Amygdala (tissue), 56 donors: ENCODE data around the gene UFD1.

Experiments
- DNase-seq, 56 donors: peaks; one replicate each; lab custom pipeline; 2025; lab: John Stamatoyannopoulos, UW

The UFD1 gene

GRCh38 chr22:19478901-19479354, at the start of gene UFD1:
Gene UFD1, minus strand, starts transcription at chr22:19479193. Its CDS starts 108 bp downstream, at chr22:19479085.
- DNase-seq, result peak; percentile 12 to 87 (median 74)

- no peak for DNase-seq
Measured at GRCh38 chr22:19527861-19528417, 48.9 kb upstream of the UFD1 start.

- no peak for DNase-seq
Measured at GRCh38 chr22:19527321-19527721, 48.3 kb upstream of the UFD1 start.

- DNase-seq, result no peak
Measured at GRCh38 chr22:19526702-19527111, 47.7 kb upstream of the UFD1 start.

GRCh38 chr22:19526076-19526701, 47.2 kb upstream of the UFD1 start:
- DNase-seq, result no peak

GRCh38 chr22:19525666-19526065, 46.7 kb upstream of the UFD1 start:
- no peak for DNase-seq

- DNase-seq, result no peak
Measured at GRCh38 chr22:19525116-19525660, 46.2 kb upstream of the UFD1 start.

- DNase-seq, result peak in 3 of 56 donors; percentile 4 to 14 (median 13)
Measured at GRCh38 chr22:19524170-19525115, 45.5 kb upstream of the UFD1 start, which contains the start of gene CLDN5. Gene CLDN5, minus strand, starts transcription at chr22:19524410. Its CDS starts 155 bp downstream, at chr22:19524255.

GRCh38 chr22:19523240-19524169, 44.5 kb upstream of the UFD1 start:
- no peak for DNase-seq

- no peak for DNase-seq
Measured at GRCh38 chr22:19522881-19523239, 43.9 kb upstream of the UFD1 start.

GRCh38 chr22:19522190-19522880, 43.3 kb upstream of the UFD1 start:
- peak in 35 of 56 donors; percentile 6 to 70 (median 35) for DNase-seq

GRCh38 chr22:19520566-19521305, 41.7 kb upstream of the UFD1 start:
- no peak for DNase-seq

GRCh38 chr22:19520007-19520406, 41.0 kb upstream of the UFD1 start:
- DNase-seq, result no peak

- DNase-seq, result peak in 9 of 56 donors; percentile 3 to 27 (median 14)
Measured at GRCh38 chr22:19519041-19519926, 40.3 kb upstream of the UFD1 start.

GRCh38 chr22:19518635-19519034, 39.6 kb upstream of the UFD1 start:
- no peak for DNase-seq

GRCh38 chr22:19517919-19518611, 39.1 kb upstream of the UFD1 start:
- no peak for DNase-seq

GRCh38 chr22:19517171-19517500, 38.1 kb upstream of the UFD1 start:
- DNase-seq, result no peak
